Mesothelial cell of epicardium (in vitro differentiated cells): ENCODE results near the gene UTP3. TPM values are rescaled to one million over a fixed set of nuclear protein-coding genes. Genes with fewer than 3 reads are reported as not detected.
A peak's percentile ranks its signal among the peaks of the same experiment; 100 is the strongest.

Source experiments
- DNase-seq, 2 experiments: peaks; one replicate each; pipeline ENCODE4 v3.0.0; 2021; ENCODE audit warnings: low spot score in 2 of 2; ENCODE audit not compliant: unreplicated experiment in 2 of 2
- H3K27ac Mint-ChIP-seq: 2 replicates; pipeline ENCODE4 v1.8.0; 2021; ENCODE audit warnings: mixed read lengths
- H3K27me3 Mint-ChIP-seq: 2 replicates; pipeline ENCODE4 v1.8.0; 2021; ENCODE audit warnings: low read depth, mixed read lengths
- H3K36me3 Mint-ChIP-seq: 2 replicates; pipeline ENCODE4 v1.8.0; 2021; ENCODE audit warnings: mixed read lengths
- H3K4me1 Mint-ChIP-seq: 2 replicates; pipeline ENCODE4 v1.8.0; 2021; ENCODE audit warnings: mixed read lengths
- H3K4me3 Mint-ChIP-seq: 2 replicates; pipeline ENCODE4 v1.8.0; 2021; ENCODE audit warnings: mild to moderate bottlenecking, moderate library complexity, mixed read lengths
- H3K9me3 Mint-ChIP-seq: 2 replicates; pipeline ENCODE4 v1.8.0; 2021; ENCODE audit warnings: mixed read lengths
- CTCF ChIP-seq: fragments of 200-600 bp; sonication (generic); IDR thresholded peaks from one replicate; pipeline ENCODE4 v1.5.0; 2021; ENCODE audit warnings: antibody characterized with exemption; ENCODE audit not compliant: unreplicated experiment
- total RNA-seq: library from RNA; stranded (reverse); gene quantifications from 3 replicates; pipeline ENCODE4 v1.2.1, GENCODE V29; 2021

Gene UTP3
- total RNA-seq, 1 donor from 2014 or later = 28.0 TPM

GRCh38 chr4:70704215-70704930 is 16.0 kb downstream of the UTP3 start:
- Mint-ChIP-seq H3K27me3 (no peaks in the 10 kb centered on the region), H3K9me3 (no peaks in the 10 kb centered on the region), H3K27ac (peak overlapping the region; percentile 99), H3K36me3 (no peaks in the 10 kb centered on the region), H3K4me1 (peaks cover 28% of the 10 kb centered on the region), H3K4me3 (peak overlapping the region; percentile 88)
- DNase-seq = peak; percentile 69 to 80
- TF ChIP-seq CTCF = peak; percentile 9

GRCh38 chr4:70704931-70705182 is 16.5 kb downstream of the UTP3 start:
- peak overlapping the region; percentile 88 for H3K4me3 Mint-ChIP-seq
- H3K27me3 Mint-ChIP-seq = no peaks in the 10 kb centered on the region
- no peaks in the 10 kb centered on the region for H3K9me3 Mint-ChIP-seq
- peaks cover 28% of the 10 kb centered on the region for H3K4me1 Mint-ChIP-seq
- no peak for TF ChIP-seq CTCF
- H3K27ac Mint-ChIP-seq = peak overlapping the region; percentile 25
- DNase-seq = no peak
- H3K36me3 Mint-ChIP-seq = no peaks in the 10 kb centered on the region

- peak overlapping the region; percentile 88 for H3K4me3 Mint-ChIP-seq
- H3K27ac Mint-ChIP-seq = peak overlapping the region; percentile 97
- TF ChIP-seq CTCF = no peak
- peak; percentile 52 to 77 for DNase-seq
- H3K27me3 Mint-ChIP-seq = no peaks in the 10 kb centered on the region
- H3K9me3 Mint-ChIP-seq = no peaks in the 10 kb centered on the region
- H3K4me1 Mint-ChIP-seq = peaks cover 28% of the 10 kb centered on the region
- H3K36me3 Mint-ChIP-seq = no peaks in the 10 kb centered on the region
Measured at GRCh38 chr4:70705183-70706043, 17.1 kb downstream of the UTP3 start.

- Mint-ChIP-seq H3K4me1 (peaks cover 28% of the 10 kb centered on the region), H3K4me3 (peak overlapping the region; percentile 88), H3K27me3 (no peaks in the 10 kb centered on the region), H3K9me3 (no peaks in the 10 kb centered on the region), H3K36me3 (no peaks in the 10 kb centered on the region), H3K27ac (peak overlapping the region; percentile 97)
- no peak for DNase-seq
- TF ChIP-seq CTCF = no peak
Measured at GRCh38 chr4:70706044-70706461, 17.7 kb downstream of the UTP3 start.

GRCh38 chr4:70706516-70706915 is 18.2 kb downstream of the UTP3 start:
- no peak for TF ChIP-seq CTCF
- Mint-ChIP-seq H3K36me3 (no peaks in the 10 kb centered on the region), H3K27me3 (no peaks in the 10 kb centered on the region), H3K27ac (peak overlapping the region; percentile 97), H3K4me3 (peak overlapping the region; percentile 88), H3K9me3 (no peaks in the 10 kb centered on the region), H3K4me1 (peaks cover 28% of the 10 kb centered on the region)
- no peak for DNase-seq
